Measurements from ENCODE around the gene SMIM10L1. TPM values are rescaled to one million over a fixed set of nuclear protein-coding genes. Genes with fewer than 3 reads are reported as not detected.

SMIM10L1 gene
- total and polyA plus RNA-seq, 2 of the 8 experiments (the other 6 are each of a cell fraction or from before 2014, with no cell fraction given): 3.7 to 14.2 TPM

- TF ChIP-seq NRF1 (IDR thresholded peaks at IDR 0.05; ENCODE audit: low read depth, low read length) (no peak), KDM4A (IDR thresholded peaks at IDR 0.05; ENCODE audit: low read depth, low read length, severe bottlenecking) (no peak), EZH2 (IDR thresholded peaks at IDR 0.05; ENCODE audit: low read depth, low read length, severe bottlenecking) (no peak), YY1 (IDR thresholded peaks at IDR 0.05; ENCODE audit: low read depth, low read length) (no peak), RFX5 (IDR thresholded peaks at IDR 0.05; ENCODE audit: borderline replicate concordance, low read depth, low read length) (no peak), CREB1 (IDR thresholded peaks at IDR 0.05) (no peak), RAD21 (IDR thresholded peaks at IDR 0.05 in 1 of 2, conservative IDR thresholded peaks at IDR 0.05 in 1 of 2; ENCODE audit: low read depth in 2 of 2, low read length in 2 of 2) (no peak), SIX5 (IDR thresholded peaks at IDR 0.05; ENCODE audit: low read depth, low read length) (no peak), SP1 (IDR thresholded peaks at IDR 0.05; ENCODE audit: low read depth, low read length) (no peak)
These were observed 40.0 kb upstream of the SMIM10L1 start (continued) for GRCh38 chr12:11130999-11131398.
